Middle frontal gyrus (tissue), 1 donor: ENCODE data around the gene CAMK1D.

Experiments
- DNase-seq: peaks from one replicate; pipeline ENCODE4 v3.0.0-alpha.2; 2015; ENCODE audit warnings: low spot score; ENCODE audit errors: extremely low spot score

The CAMK1D gene

DNA sequence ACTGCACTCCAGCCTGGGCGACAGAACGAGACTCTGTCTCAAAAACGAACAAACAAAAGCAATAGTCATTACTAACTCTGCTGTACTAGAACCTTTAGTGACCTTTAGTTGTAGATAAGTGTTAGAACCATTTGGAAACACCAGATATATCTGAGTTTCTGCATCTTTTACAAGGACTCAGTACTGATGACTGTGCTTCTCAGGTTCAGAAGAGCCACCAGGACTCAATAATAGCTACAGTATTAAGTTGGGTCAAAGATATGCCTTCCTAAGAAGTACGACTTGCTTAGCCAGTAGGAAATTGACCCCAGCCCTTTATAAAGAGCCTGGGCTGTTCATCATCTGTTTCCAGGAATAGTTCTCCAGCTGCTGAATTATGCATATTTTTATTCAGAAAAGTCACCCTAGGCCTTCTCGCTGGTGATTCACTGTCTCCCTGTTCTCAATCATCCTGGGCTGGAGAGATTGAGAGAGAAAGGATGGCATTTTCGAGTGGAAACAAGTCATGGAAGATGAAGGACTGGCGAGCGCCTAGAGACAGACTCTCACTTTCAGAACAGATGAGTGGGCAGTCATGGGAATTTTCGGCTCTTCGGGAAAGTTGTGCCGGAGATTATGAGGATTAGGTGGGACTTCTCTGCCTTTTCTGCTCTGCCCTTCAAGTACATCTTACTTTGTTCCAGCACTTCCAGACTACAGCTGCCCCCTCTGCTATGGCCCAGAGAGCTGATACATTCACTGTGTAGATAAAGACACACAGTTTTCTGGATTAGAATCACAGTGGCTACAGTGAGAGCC lies 336.1 kb downstream of the CAMK1D start:
- DNase-seq = no peak

DNA sequence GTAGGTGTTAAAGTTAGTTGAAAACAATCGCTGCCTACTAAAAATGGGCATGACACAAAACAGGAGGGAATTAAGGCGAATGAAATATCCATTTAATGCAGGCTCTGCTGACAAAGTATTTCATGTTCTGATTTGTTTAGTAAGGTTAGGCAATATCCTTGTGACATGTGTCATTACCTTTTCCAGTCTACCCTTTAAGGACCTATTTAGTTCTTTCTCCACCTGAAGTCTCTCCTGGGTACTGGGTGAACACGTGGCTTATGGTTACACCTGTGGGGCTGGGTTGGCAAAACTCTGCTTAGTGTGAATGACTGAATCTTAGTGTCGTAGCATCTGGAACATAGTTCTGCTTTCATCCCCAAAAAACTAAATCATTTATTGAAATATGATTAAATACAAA lies 338.6 kb downstream of the CAMK1D start:
- DNase-seq = no peak

DNA sequence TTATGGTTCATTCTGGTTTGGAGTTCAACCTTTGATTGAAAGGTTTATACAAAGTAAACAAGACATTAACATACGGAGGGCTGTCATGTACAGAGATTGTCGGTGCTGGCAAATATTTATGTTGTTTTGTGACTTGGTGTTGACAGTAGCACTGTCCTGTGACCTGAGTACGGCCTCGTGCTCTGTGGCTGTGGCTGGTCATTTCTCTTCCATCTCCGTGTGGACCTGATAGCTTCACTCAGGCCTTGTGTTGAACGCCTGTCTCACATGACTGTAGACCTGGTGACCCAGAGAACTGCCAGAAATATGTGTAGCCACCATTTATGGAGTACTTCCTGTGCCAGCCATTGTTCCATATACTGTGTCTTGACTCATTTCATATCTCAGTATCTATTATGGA lies 340.5 kb downstream of the CAMK1D start:
- DNase-seq = no peak

- DNase-seq = no peak
These were observed 341.3 kb downstream of the CAMK1D start for GRCh38 chr10:12690525-12691126.

DNA sequence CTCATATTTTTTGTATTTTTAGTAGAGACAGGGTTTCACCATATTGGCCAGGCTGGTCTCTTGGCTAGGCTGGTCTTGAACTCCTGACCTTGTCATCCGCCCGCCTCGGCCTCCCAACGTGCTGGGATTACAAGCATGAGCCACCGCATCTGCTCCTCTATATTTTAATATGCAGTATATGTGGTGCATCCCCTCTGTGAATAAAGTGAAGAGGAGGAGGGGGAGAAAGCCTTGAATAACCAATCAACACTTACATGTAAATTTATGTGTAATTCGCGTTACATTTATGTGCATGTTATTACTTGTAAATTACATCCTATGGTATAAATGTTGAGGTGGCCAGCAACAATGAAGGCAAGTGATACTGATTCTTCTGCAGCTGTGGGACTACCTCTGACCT lies 342.2 kb downstream of the CAMK1D start:
- no peak for DNase-seq

GRCh38 chr10:12697764-12698163 lies 348.4 kb downstream of the CAMK1D start:
- no peak for DNase-seq

GRCh38 chr10:12699258-12699700 lies 349.9 kb downstream of the CAMK1D start:
- no peak for DNase-seq

DNA sequence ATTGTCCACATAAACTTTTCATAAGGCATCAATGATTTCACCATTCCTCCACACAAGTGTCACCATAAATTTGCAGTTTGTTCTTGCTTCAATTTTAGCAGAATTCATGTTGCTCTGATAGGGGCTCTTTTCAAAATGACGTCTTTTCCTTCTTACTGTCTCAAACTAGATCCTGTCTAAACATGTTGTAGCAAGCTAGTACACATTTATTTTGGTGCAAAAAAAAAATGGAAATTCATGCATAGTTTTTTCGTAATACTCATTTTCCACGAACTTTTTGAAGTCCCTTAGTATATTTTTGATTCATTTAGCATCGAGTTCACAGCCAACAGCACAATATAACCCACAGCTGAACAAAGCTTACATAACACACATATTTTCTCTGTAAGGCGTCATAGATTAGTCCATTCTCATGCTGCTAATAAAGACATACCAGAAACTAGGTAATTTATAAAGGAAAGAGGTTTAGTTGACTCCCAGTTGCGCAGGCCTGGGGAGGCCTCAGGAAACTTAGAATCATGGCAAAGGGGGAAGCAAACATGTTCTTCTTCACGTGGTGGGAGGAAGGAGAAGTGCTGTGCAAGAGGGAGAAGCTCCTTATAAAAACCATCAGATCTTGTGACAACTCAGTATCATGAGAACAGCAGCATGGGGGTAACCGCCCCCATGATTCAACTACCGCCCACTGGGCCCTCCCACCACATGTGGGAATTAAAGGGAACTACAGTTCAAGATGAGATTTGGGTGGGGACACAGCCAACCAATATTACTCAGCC lies 350.6 kb downstream of the CAMK1D start:
- DNase-seq = no peak

DNA sequence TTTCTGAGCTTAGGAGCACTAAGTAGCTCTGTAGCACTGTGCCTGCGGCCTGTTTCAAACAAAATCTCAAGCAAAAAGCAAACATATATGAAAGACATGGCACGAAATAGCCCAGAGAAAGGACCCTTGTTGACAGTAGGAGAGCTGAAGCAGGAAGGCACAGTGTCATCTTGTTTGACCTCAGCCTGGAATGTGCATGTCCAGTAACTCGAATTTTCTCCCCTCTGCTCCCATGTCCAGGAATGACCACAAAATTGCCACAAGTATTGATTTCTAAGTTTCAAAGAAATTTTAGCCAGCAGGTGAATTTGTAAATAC lies 351.2 kb downstream of the CAMK1D start:
- DNase-seq = no peak

GRCh38 chr10:12701696-12702095 lies 352.3 kb downstream of the CAMK1D start:
- DNase-seq = no peak

- no peak for DNase-seq
These were observed 352.9 kb downstream of the CAMK1D start for GRCh38 chr10:12702215-12702770.

- no peak for DNase-seq
These were observed 353.8 kb downstream of the CAMK1D start for GRCh38 chr10:12703126-12703525.

GRCh38 chr10:12703813-12704212 lies 354.5 kb downstream of the CAMK1D start:
- DNase-seq = no peak

- no peak for DNase-seq
These were observed 355.1 kb downstream of the CAMK1D start for GRCh38 chr10:12704488-12704887.

DNA sequence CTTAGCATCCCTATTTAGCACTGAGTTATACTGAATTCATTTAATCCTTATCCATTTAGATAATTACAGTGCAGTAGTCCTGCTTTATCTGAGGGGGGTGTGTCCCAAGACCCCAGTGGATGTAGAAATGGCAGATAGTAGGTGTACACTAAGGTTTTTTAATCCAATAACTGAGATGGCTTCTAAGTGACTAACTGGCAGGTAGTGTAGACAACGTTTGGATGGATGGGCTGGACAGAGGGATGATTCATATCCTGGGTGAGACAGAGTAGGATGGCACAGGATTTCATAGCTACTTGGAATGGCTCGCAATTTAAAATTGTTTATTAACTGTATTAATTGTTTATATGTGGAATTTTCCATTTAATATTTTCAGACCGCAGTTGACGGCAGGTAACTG lies 356.6 kb downstream of the CAMK1D start:
- DNase-seq = no peak

DNA sequence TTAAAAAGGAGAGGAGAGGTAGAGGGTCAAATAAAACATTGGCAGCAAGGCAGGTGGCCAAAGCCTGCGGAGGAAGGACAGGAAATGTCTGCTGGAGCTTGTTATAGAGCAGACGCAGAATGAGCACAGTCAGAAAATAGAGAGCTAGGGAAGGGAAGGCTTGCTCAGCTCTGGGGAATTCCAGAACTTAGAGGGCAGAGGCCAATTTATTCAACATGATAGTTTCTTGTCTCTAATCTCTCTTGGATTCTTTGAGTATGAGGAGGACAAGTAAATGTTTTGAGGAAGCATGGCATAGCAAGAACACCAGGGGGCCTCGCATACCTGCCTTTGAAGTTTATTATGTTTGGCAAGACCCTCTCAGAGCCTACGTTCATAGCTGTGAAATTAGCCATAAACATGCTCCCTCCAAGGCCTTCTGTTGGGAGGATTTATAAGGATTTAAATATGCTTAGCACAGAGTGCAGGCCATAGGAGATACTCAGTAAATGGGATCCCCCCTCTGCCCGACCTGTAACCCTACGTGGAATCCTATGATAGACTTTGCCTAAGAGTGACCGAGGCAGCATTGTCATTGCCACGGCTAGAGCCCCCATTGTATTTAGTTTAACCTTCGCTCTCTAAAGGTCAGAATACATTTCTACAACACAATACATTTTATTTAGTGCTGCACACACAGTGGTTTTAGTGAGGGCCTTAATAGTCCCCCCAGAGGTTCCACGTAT lies 358.3 kb downstream of the CAMK1D start:
- DNase-seq = no peak

DNA sequence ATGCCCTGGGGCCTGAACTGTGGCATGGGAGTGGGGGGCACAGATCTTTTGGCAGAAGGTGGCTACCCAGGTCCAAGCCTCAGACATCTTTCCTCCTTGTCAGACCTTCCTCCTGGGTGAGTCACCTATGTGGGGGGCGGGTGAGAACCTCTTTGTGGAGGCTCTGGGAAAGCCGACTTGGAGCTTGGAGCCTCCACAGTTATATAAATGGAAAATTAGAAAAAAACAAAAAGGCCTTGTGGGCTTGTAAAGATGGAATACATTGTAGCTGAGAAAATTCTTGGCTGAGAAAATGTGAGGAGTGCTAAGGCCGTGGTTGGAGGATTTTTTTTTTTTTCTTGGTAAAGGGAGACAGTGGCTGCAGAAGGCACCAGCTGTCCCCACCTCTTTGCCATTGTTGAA lies 359.7 kb downstream of the CAMK1D start:
- DNase-seq = no peak

DNA sequence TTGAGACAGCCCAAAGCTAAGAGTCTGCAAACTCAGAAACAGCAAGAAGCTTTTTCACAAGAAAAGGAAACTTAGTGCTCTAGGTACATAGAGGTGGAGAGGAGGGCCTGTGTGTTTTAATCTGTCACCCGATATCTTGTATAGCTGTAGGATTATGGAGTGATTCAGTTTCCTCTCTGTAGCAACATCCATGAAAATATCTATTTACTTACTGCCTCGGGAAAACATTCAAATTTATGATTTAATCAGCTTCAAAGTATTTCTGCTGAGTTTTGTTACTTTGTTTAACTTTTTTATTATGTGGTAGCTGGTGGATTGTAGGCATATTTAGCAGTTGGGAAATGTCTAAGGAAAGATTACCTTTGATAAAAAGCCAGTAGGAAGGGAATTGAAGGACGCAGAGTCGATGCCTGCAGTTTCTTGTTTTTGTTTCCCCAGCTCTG lies 360.2 kb downstream of the CAMK1D start:
- no peak for DNase-seq

GRCh38 chr10:12710157-12710556 lies 360.8 kb downstream of the CAMK1D start:
- no peak for DNase-seq

DNA sequence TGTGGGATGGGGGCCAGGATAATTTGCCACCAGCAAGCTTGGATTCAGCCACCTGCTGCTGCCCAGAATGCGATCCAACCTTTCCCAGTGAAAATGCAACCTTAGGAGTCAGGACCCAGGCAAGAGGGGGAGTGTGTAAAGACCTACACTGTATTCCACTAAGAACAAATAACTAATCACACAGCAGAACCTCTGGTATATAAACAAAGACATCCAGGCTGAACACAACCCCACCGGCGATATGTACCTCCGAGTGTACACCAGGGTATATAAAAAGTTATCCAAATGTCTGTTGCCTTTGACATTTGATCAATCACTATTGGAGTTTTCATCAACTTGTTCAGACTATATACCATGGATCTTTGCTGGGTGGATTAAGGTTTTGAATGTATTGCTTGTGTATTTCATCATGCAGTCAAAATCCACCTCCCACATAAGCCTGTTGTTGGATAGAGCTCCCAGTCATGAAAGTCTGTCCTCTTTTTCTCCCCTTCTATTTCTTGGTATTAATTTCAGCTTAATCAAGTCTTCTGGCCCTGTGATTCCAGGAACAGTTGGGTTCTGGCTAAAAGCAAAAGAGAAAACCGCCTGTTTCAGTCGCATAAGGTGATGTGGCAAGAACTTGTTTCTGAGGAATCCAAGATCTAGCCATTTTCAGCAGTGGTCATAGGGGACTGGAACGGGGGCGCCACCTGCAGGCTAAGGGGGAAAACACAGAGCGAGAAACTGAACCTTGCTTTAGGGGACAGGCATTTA lies 361.4 kb downstream of the CAMK1D start:
- peak; percentile 68 for DNase-seq

- no peak for DNase-seq
These were observed 362.0 kb downstream of the CAMK1D start for GRCh38 chr10:12711350-12711708.
